Measurements from ENCODE around the gene FARS2.

GRCh38 chr6:5497896-5498578 lies 236.7 kb downstream of the FARS2 start:
- TF ChIP-seq CTCF (IDR thresholded peaks at IDR 0.05; ENCODE audit: poor library complexity): no peak
- TF ChIP-seq EZH2 (IDR thresholded peaks at IDR 0.05; ENCODE audit: borderline replicate concordance): no peak
- TF ChIP-seq EZH2phosphoT487 (IDR thresholded peaks at IDR 0.05; ENCODE audit: low read depth, severe bottlenecking, unreplicated experiment): no peak

All from hepatocyte (in vitro differentiated cells).